GM19467 (cell line): ENCODE data around the gene KRT80.

ENCODE experiments used
- ATAC-seq: cut with Tn5 transposase; IDR thresholded peaks from one replicate; pipeline ENCODE4 v1.9.1; 2021; ENCODE audit warnings: mild to moderate bottlenecking, moderate library complexity; ENCODE audit not compliant: unreplicated experiment

The KRT80 gene

DNA sequence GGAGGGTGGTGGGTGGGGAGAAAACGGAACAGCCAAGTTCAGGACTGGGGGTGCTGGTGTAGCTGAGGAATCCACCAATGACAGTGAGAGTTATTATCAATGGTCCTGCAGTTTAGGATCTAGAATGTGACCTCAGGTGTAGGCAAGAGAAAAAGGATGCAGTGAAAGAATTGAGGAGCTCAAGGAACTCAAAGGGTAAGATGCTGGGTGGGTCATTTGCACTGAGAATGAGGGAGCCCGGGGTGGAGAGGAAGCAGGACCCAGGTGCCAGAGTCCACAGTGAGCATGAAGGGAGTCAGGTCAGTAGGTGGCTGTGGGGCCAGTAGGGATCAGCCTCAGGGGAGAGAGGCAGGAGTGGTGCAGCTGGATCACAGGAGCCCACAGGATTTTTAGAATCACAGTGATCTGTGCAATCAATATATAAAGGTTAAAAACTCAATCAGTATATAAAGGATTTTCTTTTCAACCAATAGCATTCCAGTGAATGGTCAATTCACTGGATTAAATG, 38.1 kb upstream of the KRT80 start:
- ATAC-seq: no peak

DNA sequence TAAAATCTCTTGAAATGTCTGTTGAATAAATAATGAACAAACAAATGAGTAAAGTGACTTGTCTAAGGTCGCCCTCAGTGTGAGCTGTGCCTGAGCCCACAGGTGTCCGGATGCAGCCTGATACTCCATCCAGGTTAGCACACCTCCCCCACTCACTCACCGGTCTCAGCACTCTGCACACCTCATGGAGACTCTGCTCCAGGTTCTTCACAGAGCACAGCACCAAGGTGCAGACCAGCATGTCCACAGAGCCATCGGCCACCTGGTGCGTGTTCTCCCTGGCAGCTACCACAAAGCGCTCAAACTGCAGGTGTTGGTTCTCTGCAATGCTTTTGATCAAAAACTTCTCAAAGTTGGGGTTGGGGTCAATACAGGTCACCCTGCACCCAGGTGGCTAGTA, 37.1 kb upstream of the KRT80 start:
- ATAC-seq: no peak

DNA sequence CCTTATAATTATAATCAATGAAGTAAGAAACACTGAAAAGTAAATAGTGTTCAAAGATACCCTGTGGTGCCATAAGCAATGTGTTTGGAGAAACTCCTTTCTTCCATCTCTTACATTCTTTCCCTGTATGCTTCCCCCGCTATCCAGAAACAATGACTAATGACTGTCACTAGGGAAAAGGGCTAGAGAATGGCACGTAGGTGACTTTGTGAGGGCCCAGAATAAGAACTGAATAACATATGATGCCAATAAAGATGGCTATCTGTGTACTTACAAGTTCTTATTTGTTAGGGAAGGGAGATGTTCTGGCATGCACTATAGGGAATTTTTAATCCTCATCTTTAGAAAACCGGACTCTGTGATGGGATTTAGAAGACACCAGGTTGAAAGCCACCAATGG, 36.6 kb upstream of the KRT80 start:
- ATAC-seq: no peak

DNA sequence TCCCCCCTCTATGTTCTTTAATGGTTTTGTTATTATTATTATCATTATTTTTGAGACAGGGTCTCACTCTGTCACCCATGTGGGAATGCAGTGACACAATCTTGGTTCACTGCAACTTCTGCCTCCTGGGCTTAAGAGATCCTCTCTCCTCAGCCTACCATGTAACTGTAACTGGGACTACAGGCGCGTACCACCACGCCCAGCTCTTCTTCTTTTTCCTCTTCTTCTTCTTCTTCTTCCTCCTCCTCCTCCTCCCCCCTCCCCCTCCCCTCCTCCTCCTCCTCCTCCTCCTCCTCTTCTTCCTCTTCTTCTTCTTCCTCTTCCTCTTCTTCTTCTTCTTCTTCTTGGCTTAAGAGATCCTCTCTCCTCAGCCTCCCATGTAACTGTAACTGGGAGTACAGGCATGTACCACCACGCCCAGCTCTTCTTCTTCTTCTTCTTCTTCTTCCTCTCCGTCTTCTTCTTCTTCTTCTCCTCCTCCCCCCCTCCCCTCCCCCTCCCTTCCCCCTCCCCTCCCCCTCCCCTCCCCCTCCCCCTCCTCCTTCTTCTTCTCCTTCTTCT, 35.9 kb upstream of the KRT80 start:
- ATAC-seq: no peak

DNA sequence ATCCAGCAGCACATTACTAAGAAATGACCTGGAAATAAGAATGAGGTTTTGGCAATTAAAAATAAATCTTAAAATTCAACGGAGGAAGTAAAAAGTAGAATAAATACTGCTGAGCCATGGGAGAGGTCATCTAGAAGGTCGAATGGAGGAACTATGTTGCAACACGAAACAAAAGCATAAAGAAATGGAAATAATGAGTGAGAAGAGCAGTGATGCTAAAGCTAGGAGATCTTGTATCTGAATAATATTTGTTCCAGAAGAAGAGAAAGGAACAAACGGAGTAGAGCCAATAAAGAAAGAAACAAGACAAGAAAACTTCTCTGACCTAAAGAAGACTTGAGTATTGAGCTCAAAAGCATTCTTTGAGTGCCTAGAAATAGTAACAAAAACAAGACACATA, 34.6 kb upstream of the KRT80 start:
- ATAC-seq: no peak

DNA sequence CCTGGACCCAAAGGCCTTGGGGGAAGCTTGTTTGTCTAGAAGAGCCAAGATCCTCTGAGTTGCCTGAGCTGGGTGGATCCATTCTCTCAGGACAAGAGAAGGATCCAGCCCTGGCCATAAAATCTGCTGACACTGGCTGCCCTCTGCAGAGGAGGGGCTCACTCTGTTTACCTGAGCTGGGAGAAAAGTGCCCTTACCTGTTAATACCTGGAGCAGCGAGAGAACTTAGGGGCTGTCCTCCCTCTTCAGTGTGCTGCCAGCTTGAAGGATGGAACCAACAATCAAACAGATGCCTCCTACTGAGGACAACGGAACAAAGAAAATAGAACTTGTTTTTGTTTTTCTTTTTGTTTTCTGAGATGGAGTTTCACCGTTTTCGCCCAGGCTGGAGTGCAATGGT, 33.9 kb upstream of the KRT80 start:
- ATAC-seq: no peak

DNA sequence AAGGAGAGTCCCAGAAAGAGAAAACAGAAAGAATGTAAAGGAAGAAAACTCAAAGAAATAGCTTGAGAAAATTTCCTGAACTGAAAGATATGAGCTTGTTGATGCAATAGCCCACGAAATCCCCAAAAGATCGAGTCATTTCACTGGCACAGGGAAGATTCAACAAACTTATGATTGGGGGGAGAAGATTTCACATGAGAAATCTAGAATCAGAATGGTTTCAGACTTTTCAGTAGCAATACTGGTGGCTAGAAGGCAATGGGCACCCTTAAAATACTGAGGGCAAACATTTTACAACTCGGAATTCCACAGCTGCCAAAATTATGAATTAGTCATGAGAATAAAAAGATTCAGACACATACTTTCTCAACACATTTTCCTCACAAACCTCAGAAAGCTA, 32.3 kb upstream of the KRT80 start:
- ATAC-seq: no peak

DNA sequence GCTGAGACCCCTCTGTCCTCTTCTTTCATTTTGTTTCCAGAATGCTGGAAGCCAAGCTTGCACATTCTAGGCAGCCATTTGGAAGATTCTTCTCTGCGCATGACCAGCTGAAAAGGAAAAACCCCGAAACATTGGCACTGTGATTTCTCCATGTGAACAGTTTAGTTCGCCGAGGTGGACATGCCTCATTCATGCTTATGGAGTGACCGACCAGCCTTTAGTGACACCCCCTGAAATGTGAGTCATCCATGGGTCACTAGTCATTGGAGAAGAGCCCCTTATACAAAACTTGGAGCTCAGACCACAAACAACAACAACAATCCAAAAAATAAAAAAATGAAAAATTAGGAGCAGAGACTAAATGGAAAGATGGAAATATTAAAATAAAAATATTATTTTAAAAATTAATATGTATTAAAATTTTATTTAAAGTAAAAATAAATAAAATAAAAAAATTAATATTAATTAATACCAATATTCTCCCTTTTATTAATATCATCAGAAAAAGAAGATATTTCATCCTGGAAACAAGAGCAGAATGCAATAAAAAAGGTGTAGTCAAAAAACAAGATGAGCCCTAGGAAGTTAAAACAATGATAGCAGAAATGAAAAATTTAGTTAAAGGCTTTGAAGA, 31.7 kb upstream of the KRT80 start:
- ATAC-seq: no peak

DNA sequence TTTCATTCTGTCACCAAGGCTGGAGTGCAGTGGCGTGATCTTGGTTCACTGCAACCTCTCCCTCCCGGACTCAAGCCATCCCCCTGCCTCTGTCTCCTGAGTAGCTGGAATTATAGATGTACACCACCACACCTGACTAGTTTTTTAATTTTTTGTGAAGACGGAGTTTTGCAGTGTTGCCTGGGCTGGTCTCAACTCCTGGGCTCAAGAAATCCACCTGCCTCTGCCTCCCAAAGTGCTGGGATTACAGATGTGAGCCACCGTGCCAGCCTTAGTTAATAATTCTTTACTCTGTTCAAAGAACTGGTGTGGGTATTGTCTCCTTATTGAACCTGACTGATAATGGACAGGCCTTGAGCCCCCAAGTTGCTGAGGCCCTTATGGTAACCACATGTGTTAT, 30.9 kb upstream of the KRT80 start:
- no peak for ATAC-seq

DNA sequence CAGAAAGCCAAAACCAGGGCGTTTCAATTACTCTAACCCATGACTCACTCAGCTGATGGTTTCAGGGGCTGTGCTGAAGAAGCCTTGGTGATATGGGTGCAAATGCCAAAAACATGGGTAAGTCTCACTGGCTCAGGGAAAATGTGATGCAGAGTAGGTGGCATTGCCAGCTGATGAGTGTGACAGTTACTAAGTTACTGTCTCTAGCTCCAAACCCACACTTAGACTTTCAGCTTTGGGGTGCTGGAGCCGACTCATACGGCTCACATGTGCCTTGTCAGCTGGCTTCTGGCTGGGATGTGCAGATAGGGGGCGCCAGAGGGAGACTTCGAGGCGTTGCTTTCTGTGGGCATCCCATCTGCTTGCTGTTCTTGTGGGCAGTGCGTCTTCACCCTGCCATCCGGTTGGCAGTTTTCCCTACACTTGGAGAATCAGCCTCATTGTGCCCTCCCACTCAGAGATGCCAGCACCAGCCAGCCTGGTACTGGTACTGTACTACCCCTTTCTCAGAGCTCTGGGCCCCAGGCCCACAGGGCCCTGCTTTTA, 30.2 kb upstream of the KRT80 start:
- no peak for ATAC-seq

DNA sequence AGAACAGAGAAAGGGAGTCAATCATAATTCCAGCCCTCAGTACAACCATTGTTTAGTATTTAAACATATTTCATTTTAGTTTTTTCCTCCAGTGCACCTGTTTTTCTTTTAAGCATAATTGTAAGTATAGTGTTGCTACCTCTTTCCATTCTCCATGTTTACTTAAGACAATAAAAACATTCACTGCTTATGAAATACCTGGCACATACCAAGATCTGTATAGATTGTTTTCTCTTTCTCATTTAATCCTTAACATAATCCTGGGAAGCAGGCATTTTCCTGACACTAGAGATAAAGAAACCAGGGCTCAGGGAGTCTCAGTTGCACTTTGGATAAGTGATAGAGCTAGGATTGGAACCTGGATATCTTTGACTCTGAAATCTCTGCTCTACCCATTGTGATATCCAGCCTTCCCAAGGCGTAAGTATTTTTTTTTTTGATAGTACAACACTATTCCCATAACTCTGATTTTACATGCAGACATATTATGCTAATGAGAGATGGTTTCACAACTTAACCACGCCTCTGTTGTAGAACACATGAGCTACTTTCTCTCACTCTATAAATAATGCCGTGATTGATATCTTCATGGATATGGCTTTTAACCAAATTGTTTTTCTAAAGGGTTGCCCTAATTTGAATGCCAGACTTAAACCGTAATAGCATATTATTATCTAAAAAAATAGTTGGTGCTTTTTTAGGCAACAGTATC, 29.4 kb upstream of the KRT80 start:
- no peak for ATAC-seq

DNA sequence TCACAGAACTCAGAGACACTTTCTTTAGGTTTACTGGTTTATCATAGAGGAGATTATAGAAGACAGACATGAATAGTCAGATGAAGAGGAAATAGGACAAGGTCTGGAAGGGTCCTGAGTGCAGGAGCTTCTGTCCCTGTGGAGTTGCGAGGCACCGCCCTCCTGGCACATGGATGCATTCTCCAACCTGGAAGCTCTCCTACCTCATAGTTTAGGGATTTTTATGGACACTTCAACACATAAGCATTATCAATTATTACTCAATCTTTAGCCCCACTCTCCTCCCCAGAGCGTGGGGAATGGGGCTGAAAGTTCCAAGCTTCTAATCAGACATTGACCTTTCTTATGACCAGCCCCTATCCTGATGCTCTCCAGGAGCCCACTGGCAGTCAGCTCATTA, 28.7 kb upstream of the KRT80 start:
- no peak for ATAC-seq

DNA sequence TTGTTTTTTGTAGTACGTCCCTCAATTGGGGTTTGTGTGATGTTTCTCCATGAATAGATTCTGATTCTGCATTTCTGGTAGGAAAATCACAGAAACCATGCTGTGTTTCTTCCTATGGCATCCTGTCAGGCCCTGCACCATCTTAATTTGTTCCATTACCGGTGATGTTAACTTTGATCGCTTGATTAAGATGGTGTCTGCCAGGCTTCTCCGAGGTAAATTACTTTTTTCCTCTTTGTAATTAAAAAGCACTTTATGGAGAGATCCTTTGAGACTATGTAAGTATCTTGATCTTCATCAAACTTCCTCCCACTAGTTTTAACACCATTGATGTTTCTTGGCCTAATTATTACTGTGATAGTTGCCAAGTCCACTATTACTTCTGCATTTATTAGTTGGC, 26.2 kb upstream of the KRT80 start:
- ATAC-seq: no peak

DNA sequence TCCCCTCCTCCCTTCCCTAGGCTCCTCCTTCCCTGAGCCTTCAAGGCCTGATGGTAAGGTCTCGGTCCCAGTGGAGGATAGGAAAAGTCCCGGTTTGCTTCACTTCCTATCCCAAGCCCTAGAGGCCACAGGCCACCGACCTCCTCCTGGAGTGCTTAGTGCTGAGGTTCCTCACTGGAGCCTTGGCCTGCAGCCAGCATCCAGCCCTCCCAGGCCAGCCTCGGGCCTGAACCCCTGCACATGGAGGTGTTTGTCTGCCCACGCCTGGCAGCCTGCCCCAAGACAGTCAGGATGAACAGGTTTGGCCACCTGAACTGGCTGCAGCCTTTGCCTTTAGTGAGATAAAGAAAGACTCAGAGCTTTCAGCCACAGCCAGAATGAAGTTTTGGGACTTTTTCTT, 25.4 kb upstream of the KRT80 start:
- no peak for ATAC-seq

DNA sequence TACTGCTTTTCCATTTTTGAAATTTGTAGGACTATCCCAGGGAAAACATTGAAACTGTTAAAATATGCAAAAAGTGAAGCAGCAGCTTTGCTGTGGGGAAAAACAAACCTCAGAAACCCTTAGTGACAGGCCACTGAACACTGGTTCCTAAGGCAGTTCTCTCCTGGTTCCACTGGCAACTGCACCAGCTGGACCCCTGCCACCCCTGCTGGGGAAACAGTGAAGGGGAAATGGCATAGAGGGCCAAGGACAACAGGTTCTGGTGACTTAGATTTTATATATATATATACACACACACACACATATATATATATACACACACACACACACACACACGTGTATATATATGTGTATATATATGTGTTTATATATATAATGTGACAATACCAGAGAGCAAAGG, 25.0 kb upstream of the KRT80 start:
- ATAC-seq: no peak

DNA sequence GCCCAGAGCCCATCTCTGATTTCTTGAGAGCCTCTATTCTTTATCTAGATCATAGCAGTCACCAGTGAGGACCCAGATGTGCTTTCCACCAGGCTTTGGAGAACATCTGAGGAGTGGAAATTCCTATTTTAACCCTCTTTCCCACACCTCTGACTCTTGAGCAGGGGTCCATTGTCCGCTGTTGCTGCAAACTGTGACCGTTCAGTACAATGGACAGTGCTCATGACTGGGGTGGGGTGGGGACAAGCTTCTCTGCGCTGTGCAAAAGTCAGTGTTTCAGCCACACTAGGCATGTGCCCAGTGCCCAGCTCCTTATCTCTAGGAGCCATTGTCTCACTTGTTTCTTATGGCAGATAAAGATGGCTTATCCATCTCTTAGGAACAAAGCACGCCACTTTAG, 24.3 kb upstream of the KRT80 start:
- ATAC-seq: no peak

DNA sequence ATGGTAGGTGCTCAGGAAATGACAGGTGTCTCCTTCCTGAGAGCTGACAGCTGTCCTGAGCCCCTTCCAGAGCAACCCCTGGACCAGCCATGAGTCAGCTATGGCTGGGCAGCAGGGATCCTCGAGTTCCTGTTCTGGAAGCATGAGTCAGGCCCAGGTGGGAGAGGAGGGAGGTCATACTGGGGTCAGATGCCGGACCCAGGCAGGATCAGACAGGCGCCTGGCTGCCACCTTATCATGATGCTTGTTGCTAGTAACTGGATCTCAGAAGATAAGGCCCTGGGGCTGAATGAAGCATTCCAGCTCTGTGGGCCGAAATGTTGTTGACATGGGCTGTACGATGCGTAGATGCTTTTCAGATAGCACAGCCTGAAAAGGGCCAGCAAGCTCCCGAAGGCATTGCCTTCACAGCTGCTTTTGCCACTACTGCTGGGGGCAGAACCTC, 23.8 kb upstream of the KRT80 start:
- no peak for ATAC-seq

DNA sequence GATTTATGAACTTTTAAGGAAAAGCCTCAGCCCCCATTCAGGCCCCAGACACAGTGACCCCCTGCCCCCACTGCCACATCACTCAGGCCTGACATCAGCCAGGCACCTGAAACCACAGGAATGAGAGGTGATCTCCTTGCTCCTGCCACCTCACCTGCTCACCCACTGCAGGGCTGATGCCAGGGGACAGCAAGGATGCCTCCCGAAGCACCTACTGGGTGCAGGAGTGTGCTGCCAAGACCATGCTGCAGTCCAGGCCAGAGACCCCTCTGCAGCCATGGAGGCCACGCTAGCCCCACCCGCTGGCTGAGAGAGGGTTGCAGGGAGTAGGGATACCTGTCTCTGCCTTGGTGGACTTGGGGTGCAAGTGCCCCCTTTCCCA, 22.6 kb upstream of the KRT80 start:
- no peak for ATAC-seq

DNA sequence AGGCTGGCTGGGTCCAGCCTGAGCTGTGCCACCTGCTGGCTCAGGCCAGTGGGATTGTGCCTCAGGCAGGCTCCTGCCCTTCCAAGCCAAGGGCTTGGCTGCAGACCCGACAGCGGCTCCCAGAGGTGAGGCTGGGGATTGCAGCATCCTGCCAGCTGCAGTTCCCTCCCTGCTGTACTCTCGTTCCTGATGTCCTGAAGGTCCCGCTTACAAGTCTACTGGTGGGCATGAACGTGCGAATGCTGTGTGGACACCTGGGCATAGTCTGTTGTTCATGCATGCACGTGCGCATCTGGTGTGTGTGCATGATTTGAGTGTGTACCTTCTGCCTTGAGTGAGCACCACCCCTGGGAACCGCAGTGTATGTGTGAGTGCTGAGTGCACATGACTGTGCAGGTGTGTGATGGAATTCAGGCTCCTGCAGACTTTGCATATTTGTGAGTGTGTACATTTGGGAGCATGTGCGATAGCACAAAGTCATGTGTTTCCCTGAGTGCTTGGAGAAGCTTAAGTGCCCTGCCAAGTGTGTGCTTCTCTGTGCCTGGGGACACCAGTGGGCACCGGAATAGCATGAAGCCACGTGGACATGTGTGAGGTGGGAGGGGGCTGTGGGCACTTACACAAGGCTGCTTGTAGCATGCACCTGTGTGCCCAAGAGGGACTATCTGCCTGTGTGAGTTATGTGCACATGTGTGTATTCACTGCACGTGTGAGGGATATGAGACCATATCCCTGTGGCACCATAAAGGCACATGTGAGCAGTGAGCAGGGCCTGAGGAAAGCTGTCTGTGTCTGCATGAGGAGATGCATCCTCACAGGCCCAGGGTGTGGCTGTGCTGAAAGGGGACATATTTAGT, 22.0 kb upstream of the KRT80 start:
- no peak for ATAC-seq

DNA sequence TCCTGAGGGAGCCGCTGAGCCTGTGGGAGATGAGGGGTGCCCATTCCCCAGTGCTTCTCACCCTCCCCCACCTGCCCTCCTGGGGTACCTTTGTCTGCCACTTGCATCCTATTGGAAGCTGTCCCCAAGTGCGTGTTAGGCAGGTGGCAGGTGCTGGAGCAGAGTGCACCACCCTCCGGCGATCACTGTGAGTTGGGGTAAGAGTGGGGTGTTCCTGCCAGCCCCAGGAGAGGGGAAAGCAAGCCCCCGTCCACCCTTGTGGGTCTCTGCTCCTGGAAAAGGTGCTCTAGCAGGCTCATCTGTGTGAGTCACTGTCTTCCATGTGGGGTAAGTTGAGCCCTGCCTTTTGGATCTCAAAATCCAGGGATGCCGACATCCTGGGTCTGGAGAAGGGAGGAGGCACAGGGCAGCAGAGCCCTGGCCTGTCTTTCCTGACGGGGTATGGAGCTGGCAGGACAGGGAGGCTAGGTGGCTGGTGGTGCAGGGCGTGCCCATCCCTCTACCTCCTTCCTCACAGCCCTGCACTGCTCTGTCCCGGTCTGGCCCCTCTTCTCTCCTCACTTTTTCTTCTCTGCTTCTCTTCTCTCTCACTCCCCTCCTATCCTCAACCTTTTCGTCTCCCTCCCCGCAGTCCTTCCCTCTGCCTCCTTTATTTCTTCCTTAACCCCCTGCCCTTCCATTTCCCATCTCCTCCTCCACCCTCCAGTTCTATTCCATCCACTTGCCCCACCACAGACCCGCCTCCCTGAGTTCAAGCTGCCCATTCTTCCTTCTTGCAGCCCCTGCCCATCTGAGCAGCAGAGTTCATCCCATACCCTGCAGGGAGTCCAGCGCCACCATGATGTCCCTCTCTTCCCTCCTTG, 21.1 kb upstream of the KRT80 start:
- no peak for ATAC-seq
